Bronchial smooth muscle cell (primary cell): ENCODE data around the gene RTTN. TPM values are rescaled to one million over a fixed set of nuclear protein-coding genes. Genes with fewer than 3 reads are reported as not detected.

Source experiments
- total RNA-seq: library from RNA; depleted of rRNA; stranded (reverse); fragments of >200 nt; gene quantifications from 2 replicates; pipeline ENCODE4 v1.2.1, GENCODE V29; 2014

Gene RTTN
- 6.5 and 7.4 TPM in 2 replicates for total RNA-seq

DNA sequence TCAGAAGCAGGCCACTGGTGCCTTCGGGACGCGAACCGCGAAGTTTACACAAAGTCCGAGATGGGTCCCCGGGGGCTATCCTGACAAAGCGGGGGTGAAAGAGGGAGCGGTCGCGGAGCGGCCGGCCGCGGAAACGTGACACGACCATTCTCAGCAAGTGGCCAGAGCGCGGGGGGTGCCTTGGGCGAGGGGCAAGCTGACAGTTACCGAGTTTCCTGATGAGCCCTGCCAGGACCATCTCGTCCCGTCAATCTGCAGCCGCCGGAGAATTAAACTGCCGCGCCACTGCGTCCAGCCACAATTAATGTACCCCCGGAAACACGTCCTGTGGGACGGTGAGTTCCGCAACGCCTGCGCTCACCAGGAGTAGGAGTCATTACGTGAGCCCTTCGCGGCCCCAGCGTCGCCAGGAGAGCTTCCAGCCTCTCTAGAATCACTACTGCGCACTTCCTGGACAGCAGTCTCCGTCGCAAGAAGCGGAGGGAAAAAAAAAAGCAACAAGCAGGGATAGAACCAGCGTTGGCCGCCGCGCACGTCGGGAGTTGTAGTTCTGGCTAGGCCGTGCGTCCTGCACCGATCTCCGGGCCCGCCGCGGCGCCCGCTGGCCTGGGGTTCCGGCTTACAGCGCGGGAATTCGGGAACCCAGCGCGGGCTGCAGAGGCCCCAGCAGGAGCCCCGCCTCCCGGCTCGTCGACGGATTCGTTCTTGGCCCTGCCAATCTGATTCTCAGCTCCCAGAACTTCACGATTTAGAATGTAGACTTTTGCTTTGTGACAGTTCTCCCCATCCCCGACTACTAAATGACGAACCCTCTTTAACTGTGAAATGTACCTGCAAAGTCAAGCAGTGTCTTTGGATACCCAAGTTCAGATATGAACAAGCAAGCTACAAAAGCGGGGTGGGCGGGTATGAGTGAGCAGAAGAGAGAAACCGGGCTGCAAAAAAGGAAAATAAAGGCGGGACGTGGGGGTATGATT, at the start of gene RTTN:
Gene RTTN (minus strand): TSS at position 267 of the 977 bp plus-strand sequence. CDS start 29 bp downstream, at position 238.

Other genes starting within 250 kb of the RTTN start
- 20.8 and 29.9 TPM in 2 replicates for gene SOCS6, start 83.4 kb upstream of the RTTN start, total RNA-seq